ENCODE measurements around the gene GPI.
"Not testable (repeated sequence)": the region's sequence is repeated elsewhere in the genome, so short reads cannot be mapped to it uniquely, and the experiment has no call there.

Gene GPI

GRCh38 chr19:34387446-34387810, 22.4 kb downstream of the GPI start:
- ChIA-PET CTCF (no interaction called here), POLR2A (no interaction called here)
- no peak for TF ChIP-seq BHLHE40 (IDR thresholded peaks at IDR 0.05; ENCODE audit: borderline replicate concordance)
- no peak for TF ChIP-seq L3MBTL2 (conservative IDR thresholded peaks at IDR 0.05)
- TF ChIP-seq NFRKB (IDR thresholded peaks at IDR 0.05) = no peak
- TF ChIP-seq FOXM1 (IDR thresholded peaks at IDR 0.05; ENCODE audit: borderline replicate concordance) = no peak
- TF ChIP-seq TARDBP (IDR thresholded peaks at IDR 0.05) = no peak
- TF ChIP-seq SP1 (IDR thresholded peaks at IDR 0.05) = no peak
- TF ChIP-seq LEF1 (IDR thresholded peaks at IDR 0.05; ENCODE audit: borderline replicate concordance) = no peak
- no peak for TF ChIP-seq ZNF384 (IDR thresholded peaks at IDR 0.05)
- TF ChIP-seq CTBP1 (IDR thresholded peaks at IDR 0.05; ENCODE audit: borderline replicate concordance) = no peak
- no peak for TF ChIP-seq FOXK2 (IDR thresholded peaks at IDR 0.05)
- no peak for TF ChIP-seq ELF4 (IDR thresholded peaks at IDR 0.05)
- TF ChIP-seq ARNT (IDR thresholded peaks at IDR 0.05) = no peak
- no peak for TF ChIP-seq PKNOX1 (IDR thresholded peaks at IDR 0.05)
- no peak for TF ChIP-seq FOXA1 (IDR thresholded peaks at IDR 0.05)
- TF ChIP-seq HDGF (IDR thresholded peaks at IDR 0.05; ENCODE audit: borderline replicate concordance) = no peak
- no peak for TF ChIP-seq SUZ12 (IDR thresholded peaks at IDR 0.05)
- DNase-seq (ENCODE audit: extremely low spot score) = no peak

- POLR2A ChIA-PET; DNase-seq (ENCODE audit: extremely low spot score); CTCF ChIA-PET: not testable (repeated sequence)
Measured at GRCh38 chr19:34388745-34389144, 23.7 kb downstream of the GPI start.

GRCh38 chr19:34391813-34392212, 26.8 kb downstream of the GPI start:
- ChIA-PET POLR2A (no interaction called here), CTCF (no interaction called here)
- DNase-seq (ENCODE audit: extremely low spot score) = peak; percentile 41
- TF ChIP-seq ELF4 (IDR thresholded peaks at IDR 0.05) = no peak
- TF ChIP-seq LEF1 (IDR thresholded peaks at IDR 0.05; ENCODE audit: borderline replicate concordance) = no peak
- TF ChIP-seq NFRKB (IDR thresholded peaks at IDR 0.05) = no peak
- no peak for TF ChIP-seq SUZ12 (IDR thresholded peaks at IDR 0.05)
- no peak for TF ChIP-seq FOXA1 (IDR thresholded peaks at IDR 0.05)
- TF ChIP-seq CTBP1 (IDR thresholded peaks at IDR 0.05; ENCODE audit: borderline replicate concordance) = no peak
- TF ChIP-seq BHLHE40 (IDR thresholded peaks at IDR 0.05; ENCODE audit: borderline replicate concordance) = no peak
- no peak for TF ChIP-seq L3MBTL2 (conservative IDR thresholded peaks at IDR 0.05)
- no peak for TF ChIP-seq FOXM1 (IDR thresholded peaks at IDR 0.05; ENCODE audit: borderline replicate concordance)
- TF ChIP-seq TARDBP (IDR thresholded peaks at IDR 0.05) = no peak
- no peak for TF ChIP-seq ARNT (IDR thresholded peaks at IDR 0.05)
- no peak for TF ChIP-seq ZNF384 (IDR thresholded peaks at IDR 0.05)
- TF ChIP-seq SP1 (IDR thresholded peaks at IDR 0.05) = no peak
- no peak for TF ChIP-seq HDGF (IDR thresholded peaks at IDR 0.05; ENCODE audit: borderline replicate concordance)
- no peak for TF ChIP-seq FOXK2 (IDR thresholded peaks at IDR 0.05)
- no peak for TF ChIP-seq PKNOX1 (IDR thresholded peaks at IDR 0.05)

DNA sequence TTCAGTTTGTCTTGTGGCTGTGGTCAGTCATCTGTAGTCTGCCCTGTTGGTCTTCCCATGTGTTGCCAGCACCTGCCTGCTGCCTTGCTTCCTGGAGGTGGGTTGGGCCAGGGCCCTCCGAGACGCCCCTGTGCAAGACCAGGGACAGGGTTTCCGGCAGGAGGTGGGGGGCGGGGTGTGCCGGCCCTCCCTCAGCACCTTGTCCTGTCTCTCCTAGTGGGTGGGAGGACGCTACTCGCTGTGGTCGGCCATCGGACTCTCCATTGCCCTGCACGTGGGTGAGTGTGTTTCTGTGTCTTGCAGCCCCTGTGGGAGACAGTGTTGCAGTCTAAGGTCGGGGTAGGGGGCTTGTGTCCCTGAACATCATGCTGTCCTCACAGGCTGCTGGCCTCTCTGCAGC, 28.0 kb downstream of the GPI start:
- peak; percentile 4 for DNase-seq (ENCODE audit: extremely low spot score)
- ChIA-PET CTCF (interaction anchor here (0.5 kb wide), 1 partner anchor 148 kb away, joined by 3 read pairs; no protein-coding TSS in a partner anchor), POLR2A (no interaction called here)
- TF ChIP-seq L3MBTL2 (conservative IDR thresholded peaks at IDR 0.05) = no peak
- TF ChIP-seq FOXM1 (IDR thresholded peaks at IDR 0.05; ENCODE audit: borderline replicate concordance) = no peak

- TF ChIP-seq TARDBP (IDR thresholded peaks at IDR 0.05) = no peak
- no peak for TF ChIP-seq FOXM1 (IDR thresholded peaks at IDR 0.05; ENCODE audit: borderline replicate concordance)
- TF ChIP-seq ARNT (IDR thresholded peaks at IDR 0.05) = no peak
- TF ChIP-seq NFRKB (IDR thresholded peaks at IDR 0.05) = no peak
- TF ChIP-seq FOXK2 (IDR thresholded peaks at IDR 0.05) = no peak
- TF ChIP-seq SUZ12 (IDR thresholded peaks at IDR 0.05) = no peak
- no peak for TF ChIP-seq FOXA1 (IDR thresholded peaks at IDR 0.05)
- TF ChIP-seq LEF1 (IDR thresholded peaks at IDR 0.05; ENCODE audit: borderline replicate concordance) = no peak
- no peak for TF ChIP-seq L3MBTL2 (conservative IDR thresholded peaks at IDR 0.05)
- no peak for TF ChIP-seq HDGF (IDR thresholded peaks at IDR 0.05; ENCODE audit: borderline replicate concordance)
- no peak for TF ChIP-seq CTBP1 (IDR thresholded peaks at IDR 0.05; ENCODE audit: borderline replicate concordance)
- TF ChIP-seq PKNOX1 (IDR thresholded peaks at IDR 0.05) = no peak
- no peak for TF ChIP-seq ELF4 (IDR thresholded peaks at IDR 0.05)
- TF ChIP-seq BHLHE40 (IDR thresholded peaks at IDR 0.05; ENCODE audit: borderline replicate concordance) = no peak
- TF ChIP-seq SP1 (IDR thresholded peaks at IDR 0.05) = no peak
- TF ChIP-seq ZNF384 (IDR thresholded peaks at IDR 0.05) = no peak
- DNase-seq (ENCODE audit: extremely low spot score) = peak; percentile 3
- ChIA-PET POLR2A (no interaction called here), CTCF (no interaction called here)
Measured at GRCh38 chr19:34393629-34394028, 28.6 kb downstream of the GPI start.

DNA sequence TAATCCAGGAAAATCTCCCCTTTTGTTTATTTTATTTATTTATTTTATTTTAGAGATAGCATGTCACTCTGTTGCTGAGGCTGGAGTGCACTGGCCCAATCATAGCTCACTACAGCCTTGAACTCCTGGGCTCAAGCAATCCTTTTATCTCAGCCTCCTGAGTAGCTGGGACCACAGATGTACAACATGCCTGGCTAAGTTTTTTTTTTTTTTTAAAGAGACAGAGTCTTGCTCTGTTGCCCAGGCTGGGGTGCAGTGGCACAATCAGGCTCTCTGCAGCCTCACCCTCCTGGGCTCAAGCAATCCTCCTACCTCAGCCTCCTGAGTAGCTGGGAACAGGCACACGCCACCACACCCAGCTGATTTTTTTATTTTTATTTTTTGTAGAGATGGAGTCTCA, 32.9 kb downstream of the GPI start:
- no peak for DNase-seq (ENCODE audit: extremely low spot score)
- CTCF ChIA-PET = interaction anchor here (0.6 kb wide), 1 partner anchor 1095 kb away, joined by 3 read pairs; no protein-coding TSS in a partner anchor
- POLR2A ChIA-PET = no interaction called here
- TF ChIP-seq NFRKB (IDR thresholded peaks at IDR 0.05) (no peak), FOXM1 (IDR thresholded peaks at IDR 0.05; ENCODE audit: borderline replicate concordance) (no peak), FOXK2 (IDR thresholded peaks at IDR 0.05) (no peak), ELF4 (IDR thresholded peaks at IDR 0.05) (no peak), ZNF384 (IDR thresholded peaks at IDR 0.05) (no peak), FOXA1 (IDR thresholded peaks at IDR 0.05) (no peak), CTBP1 (IDR thresholded peaks at IDR 0.05; ENCODE audit: borderline replicate concordance) (no peak), BHLHE40 (IDR thresholded peaks at IDR 0.05; ENCODE audit: borderline replicate concordance) (no peak)

- no peak for TF ChIP-seq ELF4 (IDR thresholded peaks at IDR 0.05)
- no peak for TF ChIP-seq TARDBP (IDR thresholded peaks at IDR 0.05)
- no peak for TF ChIP-seq ZNF384 (IDR thresholded peaks at IDR 0.05)
- no peak for TF ChIP-seq FOXA1 (IDR thresholded peaks at IDR 0.05)
- TF ChIP-seq LEF1 (IDR thresholded peaks at IDR 0.05; ENCODE audit: borderline replicate concordance) = no peak
- TF ChIP-seq SP1 (IDR thresholded peaks at IDR 0.05) = no peak
- no peak for TF ChIP-seq SUZ12 (IDR thresholded peaks at IDR 0.05)
- TF ChIP-seq BHLHE40 (IDR thresholded peaks at IDR 0.05; ENCODE audit: borderline replicate concordance) = no peak
- no peak for TF ChIP-seq FOXM1 (IDR thresholded peaks at IDR 0.05; ENCODE audit: borderline replicate concordance)
- no peak for TF ChIP-seq HDGF (IDR thresholded peaks at IDR 0.05; ENCODE audit: borderline replicate concordance)
- TF ChIP-seq ARNT (IDR thresholded peaks at IDR 0.05) = no peak
- no peak for TF ChIP-seq NFRKB (IDR thresholded peaks at IDR 0.05)
- TF ChIP-seq CTBP1 (IDR thresholded peaks at IDR 0.05; ENCODE audit: borderline replicate concordance) = no peak
- no peak for TF ChIP-seq L3MBTL2 (conservative IDR thresholded peaks at IDR 0.05)
- no peak for TF ChIP-seq FOXK2 (IDR thresholded peaks at IDR 0.05)
- TF ChIP-seq PKNOX1 (IDR thresholded peaks at IDR 0.05) = no peak
- DNase-seq (ENCODE audit: extremely low spot score) = peak; percentile 3
- ChIA-PET CTCF (no interaction called here), POLR2A (no interaction called here)
Measured at GRCh38 chr19:34399886-34400285, 34.9 kb downstream of the GPI start.
